ENCODE data around the gene MMP21. TPM values are rescaled to one million over a fixed set of nuclear protein-coding genes. Genes with fewer than 3 reads are reported as not detected.

Gene MMP21
- total and polyA plus RNA-seq, 2 experiments from 2014 or later: not detected

DNA sequence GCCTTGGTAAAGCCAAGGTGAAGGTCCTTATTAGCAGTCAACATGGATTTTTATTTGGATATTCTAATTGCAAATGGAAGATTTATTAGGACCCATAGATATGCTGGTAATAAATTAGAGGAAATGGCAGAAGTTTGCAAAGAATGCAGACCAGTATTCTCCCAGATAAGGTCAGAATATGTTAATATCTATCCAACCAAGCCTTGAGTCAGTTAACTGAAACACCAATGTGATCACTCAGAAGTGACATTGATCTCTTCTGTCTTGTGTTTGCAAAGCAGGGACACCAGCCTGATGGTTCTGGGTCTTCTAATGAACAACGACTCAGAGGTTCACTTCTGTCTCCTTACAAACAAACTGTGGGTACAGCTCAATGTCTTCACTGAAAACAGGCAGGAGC is 26.0 kb upstream of the MMP21 start:
- no peaks in the 10 kb centered on the region for H3K36me3 ChIP-seq (ENCODE audit: insufficient read depth)
- H3K79me2 ChIP-seq (replicated peaks; ENCODE audit: insufficient read depth): no peaks in the 10 kb centered on the region
- peaks cover 44% of the 10 kb centered on the region for H3K36me3 Mint-ChIP-seq (ENCODE audit: low read depth)

More for the DNA sequence above, 26.0 kb upstream of the MMP21 start:
- Histone ChIP-seq H3K9me2 (ENCODE audit: insufficient read depth) (peaks cover 8% of the 10 kb centered on the region; the same call in 1 of the 2 replicates), H3K27ac (ENCODE audit: low read depth) (no peak overlapping the region), H3K4me2 (no peak overlapping the region), H3K27me3 (ENCODE audit: insufficient read depth) (no peaks in the 10 kb centered on the region), H3K4me1 (ENCODE audit: insufficient read depth) (no peaks in the 10 kb centered on the region), H4K20me1 (replicated peaks; ENCODE audit: insufficient read depth) (no peaks in the 10 kb centered on the region; the same call in 1 of the 2 replicates), H3K4me3 (no peak overlapping the region), H2AFZ (no peak overlapping the region), H3F3A (replicated peaks; ENCODE audit: low read depth) (no peaks in the 10 kb centered on the region)
- no peak overlapping the region for H3K27ac Mint-ChIP-seq
- TF ChIP-seq, protein P1, sequence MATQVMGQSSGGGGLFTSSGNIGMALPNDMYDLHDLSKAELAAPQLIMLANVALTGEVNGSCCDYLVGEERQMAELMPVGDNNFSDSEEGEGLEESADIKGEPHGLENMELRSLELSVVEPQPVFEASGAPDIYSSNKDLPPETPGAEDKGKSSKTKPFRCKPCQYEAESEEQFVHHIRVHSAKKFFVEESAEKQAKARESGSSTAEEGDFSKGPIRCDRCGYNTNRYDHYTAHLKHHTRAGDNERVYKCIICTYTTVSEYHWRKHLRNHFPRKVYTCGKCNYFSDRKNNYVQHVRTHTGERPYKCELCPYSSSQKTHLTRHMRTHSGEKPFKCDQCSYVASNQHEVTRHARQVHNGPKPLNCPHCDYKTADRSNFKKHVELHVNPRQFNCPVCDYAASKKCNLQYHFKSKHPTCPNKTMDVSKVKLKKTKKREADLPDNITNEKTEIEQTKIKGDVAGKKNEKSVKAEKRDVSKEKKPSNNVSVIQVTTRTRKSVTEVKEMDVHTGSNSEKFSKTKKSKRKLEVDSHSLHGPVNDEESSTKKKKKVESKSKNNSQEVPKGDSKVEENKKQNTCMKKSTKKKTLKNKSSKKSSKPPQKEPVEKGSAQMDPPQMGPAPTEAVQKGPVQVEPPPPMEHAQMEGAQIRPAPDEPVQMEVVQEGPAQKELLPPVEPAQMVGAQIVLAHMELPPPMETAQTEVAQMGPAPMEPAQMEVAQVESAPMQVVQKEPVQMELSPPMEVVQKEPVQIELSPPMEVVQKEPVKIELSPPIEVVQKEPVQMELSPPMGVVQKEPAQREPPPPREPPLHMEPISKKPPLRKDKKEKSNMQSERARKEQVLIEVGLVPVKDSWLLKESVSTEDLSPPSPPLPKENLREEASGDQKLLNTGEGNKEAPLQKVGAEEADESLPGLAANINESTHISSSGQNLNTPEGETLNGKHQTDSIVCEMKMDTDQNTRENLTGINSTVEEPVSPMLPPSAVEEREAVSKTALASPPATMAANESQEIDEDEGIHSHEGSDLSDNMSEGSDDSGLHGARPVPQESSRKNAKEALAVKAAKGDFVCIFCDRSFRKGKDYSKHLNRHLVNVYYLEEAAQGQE (IDR thresholded peaks at IDR 0.05; ENCODE audit: unreplicated experiment): no peak
- TF ChIP-seq, protein P2, sequence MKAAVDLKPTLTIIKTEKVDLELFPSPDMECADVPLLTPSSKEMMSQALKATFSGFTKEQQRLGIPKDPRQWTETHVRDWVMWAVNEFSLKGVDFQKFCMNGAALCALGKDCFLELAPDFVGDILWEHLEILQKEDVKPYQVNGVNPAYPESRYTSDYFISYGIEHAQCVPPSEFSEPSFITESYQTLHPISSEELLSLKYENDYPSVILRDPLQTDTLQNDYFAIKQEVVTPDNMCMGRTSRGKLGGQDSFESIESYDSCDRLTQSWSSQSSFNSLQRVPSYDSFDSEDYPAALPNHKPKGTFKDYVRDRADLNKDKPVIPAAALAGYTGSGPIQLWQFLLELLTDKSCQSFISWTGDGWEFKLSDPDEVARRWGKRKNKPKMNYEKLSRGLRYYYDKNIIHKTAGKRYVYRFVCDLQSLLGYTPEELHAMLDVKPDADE (IDR thresholded peaks at IDR 0.05): no peak
- no peak for TF ChIP-seq EZH2 (IDR thresholded peaks at IDR 0.05; ENCODE audit: low read depth, unreplicated experiment)
- TF ChIP-seq EZH2phosphoT487 (IDR thresholded peaks at IDR 0.05; ENCODE audit: unreplicated experiment): no peak
- TF ChIP-seq ZNF114 (CRISPR knock-in tag; IDR thresholded peaks at IDR 0.05): no peak
- TF ChIP-seq, protein P3, sequence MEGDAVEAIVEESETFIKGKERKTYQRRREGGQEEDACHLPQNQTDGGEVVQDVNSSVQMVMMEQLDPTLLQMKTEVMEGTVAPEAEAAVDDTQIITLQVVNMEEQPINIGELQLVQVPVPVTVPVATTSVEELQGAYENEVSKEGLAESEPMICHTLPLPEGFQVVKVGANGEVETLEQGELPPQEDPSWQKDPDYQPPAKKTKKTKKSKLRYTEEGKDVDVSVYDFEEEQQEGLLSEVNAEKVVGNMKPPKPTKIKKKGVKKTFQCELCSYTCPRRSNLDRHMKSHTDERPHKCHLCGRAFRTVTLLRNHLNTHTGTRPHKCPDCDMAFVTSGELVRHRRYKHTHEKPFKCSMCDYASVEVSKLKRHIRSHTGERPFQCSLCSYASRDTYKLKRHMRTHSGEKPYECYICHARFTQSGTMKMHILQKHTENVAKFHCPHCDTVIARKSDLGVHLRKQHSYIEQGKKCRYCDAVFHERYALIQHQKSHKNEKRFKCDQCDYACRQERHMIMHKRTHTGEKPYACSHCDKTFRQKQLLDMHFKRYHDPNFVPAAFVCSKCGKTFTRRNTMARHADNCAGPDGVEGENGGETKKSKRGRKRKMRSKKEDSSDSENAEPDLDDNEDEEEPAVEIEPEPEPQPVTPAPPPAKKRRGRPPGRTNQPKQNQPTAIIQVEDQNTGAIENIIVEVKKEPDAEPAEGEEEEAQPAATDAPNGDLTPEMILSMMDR (conservative IDR thresholded peaks at IDR 0.05; ENCODE audit: low read depth in 2 of 2): no peak
- TF ChIP-seq, protein P4, sequence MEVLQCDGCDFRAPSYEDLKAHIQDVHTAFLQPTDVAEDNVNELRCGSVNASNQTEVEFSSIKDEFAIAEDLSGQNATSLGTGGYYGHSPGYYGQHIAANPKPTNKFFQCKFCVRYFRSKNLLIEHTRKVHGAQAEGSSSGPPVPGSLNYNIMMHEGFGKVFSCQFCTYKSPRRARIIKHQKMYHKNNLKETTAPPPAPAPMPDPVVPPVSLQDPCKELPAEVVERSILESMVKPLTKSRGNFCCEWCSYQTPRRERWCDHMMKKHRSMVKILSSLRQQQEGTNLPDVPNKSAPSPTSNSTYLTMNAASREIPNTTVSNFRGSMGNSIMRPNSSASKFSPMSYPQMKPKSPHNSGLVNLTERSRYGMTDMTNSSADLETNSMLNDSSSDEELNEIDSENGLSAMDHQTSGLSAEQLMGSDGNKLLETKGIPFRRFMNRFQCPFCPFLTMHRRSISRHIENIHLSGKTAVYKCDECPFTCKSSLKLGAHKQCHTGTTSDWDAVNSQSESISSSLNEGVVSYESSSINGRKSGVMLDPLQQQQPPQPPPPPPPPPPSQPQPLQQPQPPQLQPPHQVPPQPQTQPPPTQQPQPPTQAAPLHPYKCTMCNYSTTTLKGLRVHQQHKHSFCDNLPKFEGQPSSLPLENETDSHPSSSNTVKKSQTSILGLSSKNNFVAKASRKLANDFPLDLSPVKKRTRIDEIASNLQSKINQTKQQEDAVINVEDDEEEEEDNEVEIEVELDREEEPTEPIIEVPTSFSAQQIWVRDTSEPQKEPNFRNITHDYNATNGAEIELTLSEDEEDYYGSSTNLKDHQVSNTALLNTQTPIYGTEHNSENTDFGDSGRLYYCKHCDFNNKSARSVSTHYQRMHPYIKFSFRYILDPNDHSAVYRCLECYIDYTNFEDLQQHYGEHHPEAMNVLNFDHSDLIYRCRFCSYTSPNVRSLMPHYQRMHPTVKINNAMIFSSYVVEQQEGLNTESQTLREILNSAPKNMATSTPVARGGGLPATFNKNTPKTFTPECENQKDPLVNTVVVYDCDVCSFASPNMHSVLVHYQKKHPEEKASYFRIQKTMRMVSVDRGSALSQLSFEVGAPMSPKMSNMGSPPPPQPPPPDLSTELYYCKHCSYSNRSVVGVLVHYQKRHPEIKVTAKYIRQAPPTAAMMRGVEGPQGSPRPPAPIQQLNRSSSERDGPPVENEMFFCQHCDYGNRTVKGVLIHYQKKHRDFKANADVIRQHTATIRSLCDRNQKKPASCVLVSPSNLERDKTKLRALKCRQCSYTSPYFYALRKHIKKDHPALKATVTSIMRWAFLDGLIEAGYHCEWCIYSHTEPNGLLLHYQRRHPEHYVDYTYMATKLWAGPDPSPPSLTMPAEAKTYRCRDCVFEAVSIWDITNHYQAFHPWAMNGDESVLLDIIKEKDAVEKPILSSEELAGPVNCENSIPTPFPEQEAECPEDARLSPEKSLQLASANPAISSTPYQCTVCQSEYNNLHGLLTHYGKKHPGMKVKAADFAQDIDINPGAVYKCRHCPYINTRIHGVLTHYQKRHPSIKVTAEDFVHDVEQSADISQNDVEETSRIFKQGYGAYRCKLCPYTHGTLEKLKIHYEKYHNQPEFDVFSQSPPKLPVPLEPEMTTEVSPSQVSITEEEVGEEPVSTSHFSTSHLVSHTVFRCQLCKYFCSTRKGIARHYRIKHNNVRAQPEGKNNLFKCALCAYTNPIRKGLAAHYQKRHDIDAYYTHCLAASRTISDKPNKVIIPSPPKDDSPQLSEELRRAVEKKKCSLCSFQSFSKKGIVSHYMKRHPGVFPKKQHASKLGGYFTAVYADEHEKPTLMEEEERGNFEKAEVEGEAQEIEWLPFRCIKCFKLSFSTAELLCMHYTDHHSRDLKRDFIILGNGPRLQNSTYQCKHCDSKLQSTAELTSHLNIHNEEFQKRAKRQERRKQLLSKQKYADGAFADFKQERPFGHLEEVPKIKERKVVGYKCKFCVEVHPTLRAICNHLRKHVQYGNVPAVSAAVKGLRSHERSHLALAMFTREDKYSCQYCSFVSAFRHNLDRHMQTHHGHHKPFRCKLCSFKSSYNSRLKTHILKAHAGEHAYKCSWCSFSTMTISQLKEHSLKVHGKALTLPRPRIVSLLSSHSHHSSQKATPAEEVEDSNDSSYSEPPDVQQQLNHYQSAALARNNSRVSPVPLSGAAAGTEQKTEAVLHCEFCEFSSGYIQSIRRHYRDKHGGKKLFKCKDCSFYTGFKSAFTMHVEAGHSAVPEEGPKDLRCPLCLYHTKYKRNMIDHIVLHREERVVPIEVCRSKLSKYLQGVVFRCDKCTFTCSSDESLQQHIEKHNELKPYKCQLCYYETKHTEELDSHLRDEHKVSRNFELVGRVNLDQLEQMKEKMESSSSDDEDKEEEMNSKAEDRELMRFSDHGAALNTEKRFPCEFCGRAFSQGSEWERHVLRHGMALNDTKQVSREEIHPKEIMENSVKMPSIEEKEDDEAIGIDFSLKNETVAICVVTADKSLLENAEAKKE (CRISPR knock-in tag; IDR thresholded peaks at IDR 0.05): no peak
- TF ChIP-seq ZNF331 (CRISPR knock-in tag; IDR thresholded peaks at IDR 0.05; ENCODE audit: low read depth): no peak
- TF ChIP-seq JUNB (IDR thresholded peaks at IDR 0.05; ENCODE audit: unreplicated experiment): no peak
- no peak for TF ChIP-seq STAT1 (IDR thresholded peaks at IDR 0.05; ENCODE audit: unreplicated experiment)
- no peak for TF ChIP-seq CREB1 (CRISPR knock-in tag; IDR thresholded peaks at IDR 0.05; ENCODE audit: low read depth)
- no peak for TF ChIP-seq NANOG (IDR thresholded peaks at IDR 0.05; ENCODE audit: borderline replicate concordance)
- no peak for TF ChIP-seq POLR2AphosphoS5 (IDR thresholded peaks at IDR 0.05; ENCODE audit: low read depth)
- DNase-seq (ENCODE audit: low spot score): no peak
- no peak overlapping the region for H3K4me3 Mint-ChIP-seq
- H3K4me1 Mint-ChIP-seq: peaks cover 8% of the 10 kb centered on the region
- H3K9me3 Mint-ChIP-seq: no peaks in the 10 kb centered on the region
- no peak for ATAC-seq
- peaks cover 5% of the 10 kb centered on the region for H3K27me3 Mint-ChIP-seq (ENCODE audit: insufficient read depth, low read depth, poor library complexity)
